GM12875 (cell line): Measurements from ENCODE around the gene G6PC1.
"Not testable (repeated sequence)": the region's sequence is repeated elsewhere in the genome, so short reads cannot be mapped to it uniquely, and the experiment has no call there.

ENCODE experiments used
- H3K4me3 ChIP-seq: one replicate; pipeline ENCODE4 v1.5.1; 2011; ENCODE audit warnings: low read depth, low read length, control low read depth
- CTCF ChIP-seq: IDR thresholded peaks from 2 replicates; pipeline ENCODE4 v1.5.1; 2011; ENCODE audit warnings: low read depth, mild to moderate bottlenecking, control low read depth, inconsistent platforms, low read length, moderate library complexity, borderline replicate concordance; ENCODE audit not compliant: insufficient read depth

Gene G6PC1

DNA sequence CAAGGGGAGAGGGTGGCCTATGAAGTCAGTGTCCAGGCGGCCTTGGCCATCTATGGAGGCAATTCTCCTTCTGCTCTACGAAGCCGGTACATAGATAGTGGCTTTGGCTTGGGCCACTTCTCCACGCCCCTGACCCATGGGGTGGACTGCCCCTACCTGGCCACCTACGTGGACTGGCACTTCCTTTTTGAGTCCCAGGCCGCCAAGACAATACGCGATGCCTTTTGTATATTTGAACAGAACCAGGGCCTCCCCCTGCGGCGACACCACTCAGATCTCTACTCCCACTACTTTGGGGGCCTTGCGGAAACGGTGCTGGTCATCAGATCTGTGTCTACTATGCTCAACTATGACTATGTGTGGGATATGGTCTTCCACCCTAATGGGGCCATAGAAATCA is 32.3 kb upstream of the G6PC1 start:
- TF ChIP-seq CTCF, result no peak
- H3K4me3 ChIP-seq, result no peak overlapping the region

DNA sequence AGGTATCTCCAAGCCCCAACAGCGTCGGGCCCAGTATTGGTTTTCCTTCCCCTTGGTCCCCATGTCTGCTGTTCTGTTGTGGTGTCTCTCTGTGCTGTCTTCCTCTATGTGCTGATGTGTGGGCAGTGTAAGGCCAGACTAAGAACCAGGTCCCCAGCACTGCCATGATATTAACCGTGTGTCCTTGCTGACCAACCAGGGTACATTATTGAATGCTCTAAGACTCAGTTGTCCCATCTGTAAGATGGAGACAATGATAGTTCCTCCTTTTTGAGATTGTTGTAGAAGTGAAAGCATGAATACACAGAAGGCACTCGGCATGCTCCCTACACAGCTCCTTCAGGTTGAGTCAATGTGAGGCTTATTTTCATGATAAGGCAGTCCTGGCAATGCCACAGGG is 29.0 kb upstream of the G6PC1 start:
- H3K4me3 ChIP-seq, result no peak overlapping the region
- no peak for TF ChIP-seq CTCF

GRCh38 chr17:42872251-42872965 is 28.2 kb upstream of the G6PC1 start:
- no peak overlapping the region for H3K4me3 ChIP-seq
- TF ChIP-seq CTCF, result no peak

DNA sequence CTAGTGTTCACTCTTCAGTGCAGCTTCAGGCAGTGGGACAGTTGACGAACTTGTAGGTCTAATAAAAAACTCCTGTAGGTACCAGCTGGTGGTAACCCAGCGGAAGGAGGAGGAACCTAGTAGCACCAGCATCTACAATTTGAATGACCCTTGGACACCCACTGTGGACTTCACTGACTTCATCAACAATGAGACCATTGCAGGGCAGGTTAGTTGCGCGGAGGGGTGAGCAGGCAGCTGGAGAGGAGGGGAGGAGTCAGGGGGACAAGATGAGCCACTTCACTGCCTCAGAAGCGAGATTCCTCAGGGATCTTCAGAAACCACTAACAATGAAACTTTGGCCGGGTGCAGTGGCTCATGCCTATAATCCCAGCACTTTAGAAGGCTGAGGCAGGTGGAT is 27.3 kb upstream of the G6PC1 start:
- no peak overlapping the region for H3K4me3 ChIP-seq
- no peak for TF ChIP-seq CTCF

DNA sequence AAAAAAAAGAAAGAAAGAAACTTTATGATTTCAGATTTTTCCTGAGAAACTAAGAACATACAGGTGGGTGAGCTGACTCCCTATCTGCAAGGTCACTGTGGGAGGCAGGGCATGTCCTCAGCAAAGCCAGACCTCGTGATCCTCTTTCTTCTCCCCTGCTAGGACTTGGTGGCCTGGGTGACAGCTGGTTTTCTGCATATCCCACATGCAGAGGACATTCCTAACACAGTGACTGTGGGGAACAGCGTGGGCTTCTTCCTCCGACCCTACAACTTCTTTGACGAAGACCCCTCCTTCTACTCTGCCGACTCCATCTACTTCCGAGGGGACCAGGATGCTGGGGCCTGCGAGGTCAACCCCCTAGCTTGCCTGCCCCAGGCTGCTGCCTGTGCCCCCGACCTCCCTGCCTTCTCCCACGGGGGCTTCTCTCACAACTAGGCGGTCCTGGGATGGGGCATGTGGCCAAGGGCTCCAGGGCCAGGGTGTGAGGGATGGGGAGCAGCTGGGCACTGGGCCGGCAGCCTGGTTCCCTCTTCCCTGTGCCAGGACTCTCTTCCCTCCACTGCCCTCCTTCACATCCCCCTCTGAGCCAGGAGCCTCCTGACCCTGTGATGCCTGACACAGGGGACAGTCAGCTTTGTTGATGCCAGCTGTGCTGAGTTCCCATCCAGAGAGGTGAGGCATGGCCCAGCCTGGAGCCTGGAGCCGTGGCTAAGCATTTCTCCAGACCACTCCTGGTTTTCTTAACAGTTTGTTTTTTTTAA is 26.5 kb upstream of the G6PC1 start:
- H3K4me3 ChIP-seq, result not testable (repeated sequence)

DNA sequence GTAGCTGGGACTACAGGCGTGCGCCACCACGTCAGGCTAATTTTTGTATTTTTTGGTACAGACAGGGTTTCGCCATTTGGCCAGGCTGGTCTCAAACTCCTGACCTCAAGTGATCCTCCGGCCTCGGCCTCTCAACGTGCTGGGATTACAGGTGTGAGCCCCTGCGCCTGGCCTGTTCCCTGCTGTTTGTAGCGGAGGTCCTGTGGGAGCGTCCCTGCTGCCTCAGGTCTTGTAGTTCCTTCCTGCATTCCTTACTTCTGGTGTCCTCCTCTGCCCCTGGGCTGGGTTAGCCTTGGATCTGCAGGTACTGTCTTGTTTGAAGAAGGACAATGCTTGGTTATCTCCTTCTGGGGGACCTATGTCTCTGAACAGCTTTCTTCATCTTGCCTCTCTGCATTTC is 23.6 kb upstream of the G6PC1 start:
- H3K4me3 ChIP-seq, result no peak overlapping the region
- TF ChIP-seq CTCF, result no peak

DNA sequence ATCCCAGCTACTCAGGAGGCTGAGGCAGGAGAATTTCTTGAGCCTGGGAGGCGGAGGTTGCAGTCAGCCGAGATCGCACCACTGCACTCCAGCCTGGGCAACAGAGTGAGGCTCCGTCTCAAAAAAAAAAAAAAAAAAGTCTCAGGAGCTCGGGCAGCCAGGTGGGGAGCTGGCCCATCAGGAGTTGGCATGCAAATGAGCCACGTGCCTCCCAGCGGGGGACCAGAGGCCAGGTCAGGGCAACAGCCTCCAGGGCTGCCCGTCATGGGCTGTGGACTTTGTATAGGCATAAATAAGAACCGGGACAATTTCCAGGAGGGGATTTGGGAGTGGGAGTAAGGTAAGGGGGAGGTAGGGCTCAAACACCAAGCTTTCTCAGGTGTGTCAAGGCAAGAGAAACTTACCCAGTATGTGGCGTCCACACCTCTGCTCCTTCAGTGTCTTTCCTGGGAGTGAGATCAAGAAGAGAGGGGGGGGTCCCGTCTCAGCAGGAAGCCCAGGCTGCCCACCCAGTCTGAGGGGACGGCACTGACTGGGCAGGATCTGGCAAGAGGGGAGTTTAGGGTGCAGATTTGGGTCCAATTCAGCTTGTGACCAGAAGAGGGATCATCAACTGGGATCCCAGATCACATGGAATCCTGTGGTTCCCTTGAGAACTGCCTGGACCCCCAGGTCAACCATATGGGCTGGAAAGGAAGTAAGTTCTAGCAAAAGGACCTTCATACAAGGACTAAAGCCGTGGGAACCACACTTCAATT is 22.3 kb upstream of the G6PC1 start:
- TF ChIP-seq CTCF, result no peak
- H3K4me3 ChIP-seq, result no peak overlapping the region
